GM12873 (cell line): ENCODE results near the gene PRKD2.

Experiments used
- CTCF ChIP-seq: IDR thresholded peaks from 2 replicates; pipeline ENCODE4 v1.5.1; 2012; ENCODE audit warnings: low read depth, mild to moderate bottlenecking, moderate library complexity, low read length, control low read depth; ENCODE audit not compliant: insufficient read depth; ENCODE audit errors: missing control alignments

Gene PRKD2

GRCh38 chr19:46661020-46661731 is 55.7 kb downstream of the PRKD2 start, which contains the start of gene DACT3:
Gene DACT3, minus strand, starts transcription at chr19:46661182. Its CDS starts 118 bp downstream, at chr19:46661064.
- TF ChIP-seq CTCF, result no peak

GRCh38 chr19:46660551-46661019 is 56.3 kb downstream of the PRKD2 start:
- TF ChIP-seq CTCF, result no peak

- TF ChIP-seq CTCF, result no peak
Measured at GRCh38 chr19:46660008-46660517, 56.9 kb downstream of the PRKD2 start.

GRCh38 chr19:46659151-46660007 is 57.5 kb downstream of the PRKD2 start:
- TF ChIP-seq CTCF, result no peak

- no peak for TF ChIP-seq CTCF
Measured at GRCh38 chr19:46656541-46656940, 60.4 kb downstream of the PRKD2 start.

GRCh38 chr19:46654621-46655152 is 62.2 kb downstream of the PRKD2 start:
- no peak for TF ChIP-seq CTCF

GRCh38 chr19:46650445-46650844 is 66.5 kb downstream of the PRKD2 start:
- TF ChIP-seq CTCF, result no peak
